Effector memory CD8-positive, alpha-beta T cell (primary cell): ENCODE data around the gene MTAP.

Source experiments
- ATAC-seq: fragments of 150-1000 bp; cut with Tn5 transposase; replicated peaks from 2 replicates; pipeline ENCODE4 v1.10.0; 2021; ENCODE audit warnings: mild to moderate bottlenecking, moderate library complexity
- DNase-seq, 3 experiments: peaks; one replicate each; pipeline ENCODE4 v3.0.0; 2021
- H3K27ac Mint-ChIP-seq, 2 donors: one replicate each; pipeline ENCODE4 v1.8.0; 2022; ENCODE audit warnings: mild to moderate bottlenecking in 2 of 2, mixed read lengths in 2 of 2, moderate library complexity in 2 of 2
- H3K27me3 Mint-ChIP-seq, 2 donors: one replicate each; pipeline ENCODE4 v1.8.0; 2022; ENCODE audit warnings: mixed read lengths in 2 of 2
- H3K36me3 Mint-ChIP-seq: one replicate; pipeline ENCODE4 v1.8.0; 2022; ENCODE audit warnings: mild to moderate bottlenecking, moderate library complexity, mixed read lengths; ENCODE audit not compliant: insufficient read depth
- H3K4me1 Mint-ChIP-seq, 2 donors: one replicate each; pipeline ENCODE4 v1.8.0; 2022; ENCODE audit warnings: low read depth in 2 of 2, mixed read lengths in 2 of 2
- H3K4me3 Mint-ChIP-seq, 2 donors: one replicate each; pipeline ENCODE4 v1.8.0; 2022; ENCODE audit warnings: mild to moderate bottlenecking in 2 of 2, mixed read lengths in 2 of 2, moderate library complexity in 2 of 2
- H3K9me3 Mint-ChIP-seq, 2 donors: one replicate each; pipeline ENCODE4 v1.8.0; 2022; ENCODE audit warnings: mixed read lengths in 2 of 2

MTAP gene

DNA sequence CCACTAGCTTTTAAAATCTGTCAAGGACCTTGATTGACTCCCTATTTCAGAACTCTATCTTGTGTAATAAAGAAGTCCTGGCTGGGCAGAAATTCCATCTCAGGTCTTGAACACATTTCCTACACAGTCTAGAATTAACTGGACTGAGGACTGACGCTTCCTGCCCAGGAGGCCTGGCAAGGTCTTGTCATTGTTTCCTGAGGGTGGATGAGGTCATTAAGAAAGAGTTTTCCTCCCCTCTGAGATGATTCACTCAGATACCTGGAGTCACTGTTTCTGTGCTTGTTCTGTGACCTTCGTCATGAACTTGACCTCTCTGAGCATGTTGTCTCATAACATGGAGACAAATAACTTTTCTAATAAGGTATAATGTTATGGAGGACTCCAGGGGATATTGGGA lies 10.0 kb downstream of the MTAP start:
- DNase-seq (no peak), ATAC-seq (no peak)
- Mint-ChIP-seq H3K27me3 (no peaks in the 10 kb centered on the region), H3K4me1 (peaks cover 5 to 13% of the 10 kb centered on the region in 2 donors), H3K27ac (peak overlapping the region in 1 of 2 donors; percentile 10), H3K4me3 (no peak overlapping the region), H3K36me3 (peaks cover 20% of the 10 kb centered on the region), H3K9me3 (no peaks in the 10 kb centered on the region)

DNA sequence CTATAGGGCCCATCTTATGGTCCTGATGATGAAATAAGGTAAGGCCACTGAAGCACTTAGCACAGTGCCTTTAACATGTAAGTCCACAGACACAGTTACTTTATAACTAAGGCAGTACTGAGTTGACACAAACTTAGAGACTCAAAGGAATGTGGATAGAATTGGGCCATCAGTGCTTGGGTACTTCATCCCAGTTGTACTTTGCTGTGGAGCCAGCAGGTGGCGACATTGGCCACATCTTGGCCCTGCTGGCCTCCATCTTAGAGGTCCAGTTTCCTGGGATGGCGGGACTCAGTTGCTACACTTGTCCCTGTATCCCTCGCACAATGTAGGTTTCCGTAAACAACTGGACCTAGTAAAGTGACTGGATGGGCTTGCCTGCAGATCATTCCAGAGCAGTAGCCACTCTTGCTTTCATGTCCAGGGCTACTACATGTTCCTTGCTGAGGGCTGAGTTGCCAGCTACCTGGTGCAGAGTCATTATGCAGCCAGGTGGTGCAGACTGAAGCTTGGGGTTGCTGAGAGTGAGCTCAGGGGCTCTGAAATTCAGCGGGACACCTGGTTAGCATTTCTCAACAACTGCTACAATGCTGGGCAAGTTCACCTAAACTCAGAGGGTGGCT lies 10.6 kb downstream of the MTAP start:
- peak overlapping the region in 1 of 2 donors; percentile 10 for H3K27ac Mint-ChIP-seq
- no peaks in the 10 kb centered on the region for H3K27me3 Mint-ChIP-seq
- peaks cover 24% of the 10 kb centered on the region for H3K36me3 Mint-ChIP-seq
- H3K4me1 Mint-ChIP-seq: peaks cover 5 to 13% of the 10 kb centered on the region in 2 donors
- H3K4me3 Mint-ChIP-seq: peak overlapping the region in 1 of 2 donors; percentile 10
- peak; percentile 77 for ATAC-seq
- no peaks in the 10 kb centered on the region for H3K9me3 Mint-ChIP-seq
- peak; percentile 62 to 73 (median 64) for DNase-seq

DNA sequence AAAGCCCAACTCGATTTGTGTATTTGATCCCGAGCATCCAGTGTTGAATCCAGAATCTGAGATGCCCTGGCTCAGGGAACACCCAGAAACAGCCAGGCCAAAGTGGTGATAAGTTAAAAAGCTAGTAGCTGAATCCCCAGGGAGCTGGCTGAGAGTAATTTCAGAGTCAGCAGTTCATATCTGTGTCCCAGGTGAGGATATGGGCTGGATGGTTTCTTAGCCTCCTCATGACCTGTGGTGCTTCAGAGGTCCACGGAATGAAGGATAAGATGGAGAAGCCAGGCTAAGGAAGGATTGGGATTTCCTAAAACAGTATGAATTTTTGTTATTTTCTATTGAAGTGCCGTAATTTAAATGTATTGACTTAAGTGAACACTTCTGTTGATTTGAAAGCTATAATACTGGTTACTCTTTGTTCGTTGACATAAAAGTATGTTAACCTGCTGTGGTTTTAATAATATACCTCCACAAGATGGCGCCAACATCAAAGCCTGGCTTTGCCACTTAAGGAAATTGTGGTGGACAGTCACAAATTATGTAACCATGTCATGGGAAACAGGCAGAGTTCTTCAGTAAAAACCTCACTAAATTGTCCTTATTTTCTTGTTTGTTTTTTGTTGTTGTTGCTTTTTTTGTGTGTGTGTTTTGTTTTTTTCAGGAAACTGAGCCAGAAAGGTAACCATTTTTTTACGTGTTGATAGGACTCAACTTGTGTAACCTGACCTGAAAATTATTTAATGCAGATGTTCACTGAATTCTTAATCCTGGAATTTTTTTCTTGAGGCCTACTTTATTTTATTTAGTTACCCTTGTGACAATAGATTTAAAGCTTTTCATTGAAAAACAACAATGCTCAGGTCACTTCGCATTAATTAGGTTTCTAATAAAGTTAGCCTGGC lies 11.4 kb downstream of the MTAP start:
- H3K4me3 Mint-ChIP-seq: no peak overlapping the region
- H3K4me1 Mint-ChIP-seq: peaks cover 5 to 13% of the 10 kb centered on the region in 2 donors
- peak overlapping the region in 1 of 2 donors; percentile 10 for H3K27ac Mint-ChIP-seq
- H3K36me3 Mint-ChIP-seq: peaks cover 32% of the 10 kb centered on the region
- H3K27me3 Mint-ChIP-seq: no peaks in the 10 kb centered on the region
- no peaks in the 10 kb centered on the region for H3K9me3 Mint-ChIP-seq
- ATAC-seq (peak; percentile 78), DNase-seq (peak; percentile 69 to 76 (median 71))

DNA sequence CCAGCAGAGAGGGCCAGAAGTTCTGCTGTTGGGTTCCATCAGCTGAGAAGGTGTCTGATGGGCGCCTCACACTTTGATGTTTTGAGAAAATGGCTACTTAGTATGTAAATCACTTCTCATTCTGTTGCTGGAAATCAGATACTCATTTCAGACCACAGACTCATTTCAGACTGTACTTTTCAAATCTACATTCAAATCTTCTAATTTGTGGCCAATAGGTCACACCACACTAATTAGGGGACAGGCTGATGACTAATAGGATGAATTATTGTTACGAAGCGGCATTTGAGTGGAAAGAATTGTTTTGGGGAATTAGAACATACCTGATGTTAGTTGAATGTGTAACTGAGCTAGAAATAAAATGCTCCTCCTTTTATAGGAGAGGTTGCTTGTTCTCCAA lies 13.2 kb downstream of the MTAP start:
- Mint-ChIP-seq H3K9me3 (no peaks in the 10 kb centered on the region), H3K27me3 (no peaks in the 10 kb centered on the region), H3K36me3 (peaks cover 40% of the 10 kb centered on the region), H3K27ac (peak overlapping the region in 1 of 2 donors; percentile 33), H3K4me1 (peaks cover 8 to 17% of the 10 kb centered on the region in 2 donors), H3K4me3 (no peak overlapping the region)
- DNase-seq: no peak
- ATAC-seq: no peak

DNA sequence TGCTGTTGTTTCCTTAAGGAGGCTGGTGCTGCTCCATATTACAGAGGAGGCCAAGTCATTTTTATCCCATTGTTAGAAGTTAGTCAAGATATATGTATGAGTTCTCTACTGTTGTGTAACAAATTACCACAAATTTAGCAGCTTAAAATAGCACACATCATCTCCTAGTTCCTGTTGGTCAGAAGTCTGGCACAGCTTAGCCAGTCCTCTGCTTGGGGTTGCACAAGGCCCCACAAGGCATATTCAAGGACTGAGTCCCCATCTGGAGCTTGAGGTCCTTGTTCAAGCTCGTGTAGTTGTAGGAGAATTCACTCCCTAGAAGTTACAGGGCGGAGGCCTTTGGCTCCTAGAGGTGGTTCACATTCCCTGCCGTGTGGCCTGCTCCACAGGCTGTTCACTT lies 14.7 kb downstream of the MTAP start:
- no peaks in the 10 kb centered on the region for H3K27me3 Mint-ChIP-seq
- peaks cover 16 to 24% of the 10 kb centered on the region in 2 donors for H3K4me1 Mint-ChIP-seq
- peaks cover 40% of the 10 kb centered on the region for H3K36me3 Mint-ChIP-seq
- DNase-seq (no peak), ATAC-seq (no peak)
- H3K27ac Mint-ChIP-seq: peak overlapping the region in 1 of 2 donors; percentile 30
- H3K9me3 Mint-ChIP-seq: no peaks in the 10 kb centered on the region
- no peak overlapping the region for H3K4me3 Mint-ChIP-seq

DNA sequence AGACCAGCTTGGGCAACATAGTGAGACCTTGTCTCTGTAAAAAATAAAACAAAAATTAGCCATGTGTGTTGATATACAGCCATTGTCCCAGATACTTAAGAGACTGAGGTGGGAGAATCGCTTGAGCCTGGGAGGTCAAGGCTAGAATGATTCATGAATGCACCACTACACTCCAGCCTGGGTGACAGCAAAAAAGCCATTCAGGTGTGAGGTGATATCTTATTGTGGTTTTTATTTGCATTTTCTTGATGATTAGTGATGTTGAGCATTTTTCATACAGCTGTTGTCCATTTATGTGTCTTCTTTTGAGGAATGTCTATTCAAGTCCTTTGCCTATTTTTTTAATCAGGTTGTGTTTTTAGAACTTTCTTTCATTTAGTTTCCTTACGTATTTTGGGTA lies 23.2 kb downstream of the MTAP start:
- H3K4me1 Mint-ChIP-seq: peaks cover 19% of the 10 kb centered on the region in 2 donors
- DNase-seq: no peak
- H3K9me3 Mint-ChIP-seq: no peaks in the 10 kb centered on the region
- H3K27me3 Mint-ChIP-seq: no peaks in the 10 kb centered on the region
- ATAC-seq: no peak
- H3K36me3 Mint-ChIP-seq: peaks cover 23% of the 10 kb centered on the region
- no peak overlapping the region for H3K4me3 Mint-ChIP-seq
- peak overlapping the region in 1 of 2 donors; percentile 39 for H3K27ac Mint-ChIP-seq

DNA sequence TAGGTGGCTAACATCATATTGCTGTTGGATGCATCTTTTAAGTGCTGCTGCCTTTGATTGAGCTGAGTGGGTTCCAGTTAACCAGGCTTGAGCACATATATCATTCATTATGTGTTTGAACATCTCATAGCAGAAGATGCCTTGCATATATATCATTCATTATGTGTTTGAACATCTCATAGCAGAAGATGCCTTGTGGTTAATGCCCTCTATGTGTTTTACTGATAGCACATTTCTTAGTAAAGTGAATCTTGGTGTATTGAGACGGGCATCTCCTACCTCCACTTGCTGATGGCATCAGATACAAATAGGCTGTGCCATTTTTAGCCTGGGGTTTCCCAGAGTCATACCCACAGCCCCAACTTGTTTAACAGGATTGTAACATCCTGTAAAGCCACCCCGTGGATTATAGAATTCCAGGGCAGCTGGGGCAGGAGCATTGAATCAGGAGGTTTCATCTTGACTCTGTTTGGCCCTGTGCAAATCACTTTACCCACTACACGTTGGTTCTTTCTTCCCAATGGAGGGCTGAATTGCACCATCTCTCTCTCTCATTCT lies 26.5 kb downstream of the MTAP start:
- Mint-ChIP-seq H3K4me3 (no peak overlapping the region), H3K27me3 (no peaks in the 10 kb centered on the region), H3K4me1 (peaks cover 15 to 20% of the 10 kb centered on the region in 2 donors), H3K27ac (peak overlapping the region in 1 of 2 donors; percentile 39), H3K9me3 (no peaks in the 10 kb centered on the region), H3K36me3 (peaks cover 22% of the 10 kb centered on the region)
- DNase-seq (no peak), ATAC-seq (no peak)

DNA sequence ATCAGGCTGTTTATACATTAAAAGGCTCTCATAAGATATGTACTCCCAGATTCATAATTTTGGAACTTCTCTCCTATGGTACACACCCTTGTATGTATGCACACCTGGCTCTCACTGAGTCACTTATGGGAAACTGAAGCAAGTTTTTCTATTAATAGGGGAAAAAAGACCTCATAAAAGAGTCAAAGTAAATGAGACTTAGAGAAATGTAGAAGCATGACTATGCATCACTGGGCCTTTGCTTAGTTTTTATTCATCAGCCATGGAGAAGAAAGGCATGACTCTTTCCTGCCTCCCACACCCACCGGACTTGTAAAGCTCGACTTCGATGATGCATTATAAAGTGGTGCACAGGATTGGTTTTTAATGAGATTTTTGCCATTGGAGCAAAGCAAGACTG lies 28.2 kb downstream of the MTAP start:
- Mint-ChIP-seq H3K4me1 (peaks cover 10 to 12% of the 10 kb centered on the region in 2 donors), H3K36me3 (peaks cover 22% of the 10 kb centered on the region), H3K9me3 (no peaks in the 10 kb centered on the region), H3K27ac (no peak overlapping the region), H3K4me3 (no peak overlapping the region), H3K27me3 (no peaks in the 10 kb centered on the region)
- ATAC-seq (no peak), DNase-seq (no peak)

DNA sequence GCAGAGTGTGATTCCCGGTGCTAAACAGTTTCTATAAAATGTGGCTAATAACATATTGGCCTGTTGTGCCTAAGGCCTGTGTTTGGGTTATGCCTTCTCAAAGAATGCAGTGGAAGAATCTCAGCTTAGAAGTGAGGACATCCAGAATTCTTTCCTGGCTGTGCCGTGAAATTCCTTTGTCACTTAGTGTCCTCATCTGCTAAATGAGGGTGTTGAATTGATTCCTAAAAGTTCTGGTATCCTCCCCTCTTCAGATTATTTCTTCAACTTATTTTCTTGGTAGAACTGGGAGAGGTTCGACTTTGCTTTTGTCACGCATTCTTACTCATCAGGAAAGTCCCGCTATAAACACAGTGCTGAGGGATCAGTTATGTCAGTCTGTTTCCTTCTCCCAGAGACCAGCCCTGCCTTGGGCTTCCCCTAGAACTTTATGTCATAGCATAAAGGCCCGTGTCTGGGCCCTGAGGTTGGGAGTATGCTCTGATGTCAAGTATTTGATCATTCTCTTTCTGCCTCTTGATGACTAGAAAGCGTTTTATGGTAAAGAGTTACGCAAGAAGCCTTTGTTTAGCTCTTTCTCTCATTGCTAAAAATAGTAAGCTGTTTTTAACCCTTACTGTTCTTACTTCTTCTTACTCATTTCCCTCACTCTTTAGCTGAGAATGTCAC lies 29.5 kb downstream of the MTAP start:
- Mint-ChIP-seq H3K4me1 (peaks cover 9 to 11% of the 10 kb centered on the region in 2 donors), H3K4me3 (no peak overlapping the region), H3K9me3 (no peaks in the 10 kb centered on the region), H3K27ac (peak overlapping the region in 1 of 2 donors; percentile 1), H3K27me3 (no peaks in the 10 kb centered on the region), H3K36me3 (peaks cover 22% of the 10 kb centered on the region)
- DNase-seq (no peak), ATAC-seq (no peak)

DNA sequence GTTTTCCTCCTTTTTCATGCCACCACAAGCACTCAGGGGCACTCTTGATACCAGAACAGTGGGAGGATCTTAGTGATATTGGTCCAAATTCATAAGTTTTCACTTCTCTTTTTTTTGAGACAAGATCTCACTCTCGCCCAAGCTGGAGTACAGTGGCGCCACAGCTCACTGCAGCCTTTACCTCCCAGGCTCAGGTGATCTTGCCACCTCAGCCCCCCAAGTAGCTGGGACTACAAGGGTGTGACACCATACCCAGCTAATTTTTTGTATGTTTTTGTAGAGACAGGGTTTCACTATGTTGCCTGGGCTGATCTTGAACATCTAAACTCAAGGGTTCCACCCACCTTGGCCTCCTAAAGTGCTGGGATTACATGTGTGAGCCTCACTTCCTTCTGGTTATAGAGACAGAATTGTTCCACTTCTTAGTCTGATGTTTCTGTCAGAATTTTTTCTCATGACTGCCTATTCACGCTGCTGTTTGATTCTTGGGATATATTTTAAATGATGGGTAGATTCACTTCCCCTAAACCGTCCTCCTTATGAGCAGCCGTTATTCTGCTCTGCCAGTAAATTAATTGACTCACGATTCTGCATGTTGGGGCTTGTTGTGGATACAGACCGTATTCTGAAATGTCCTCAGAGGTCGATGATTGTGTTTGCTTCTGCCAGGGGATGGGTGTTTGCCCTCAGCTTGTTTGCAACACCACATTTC lies 30.8 kb downstream of the MTAP start:
- peaks cover 11 to 12% of the 10 kb centered on the region in 2 donors for H3K4me1 Mint-ChIP-seq
- H3K27ac Mint-ChIP-seq: no peak overlapping the region
- DNase-seq: no peak

DNA sequence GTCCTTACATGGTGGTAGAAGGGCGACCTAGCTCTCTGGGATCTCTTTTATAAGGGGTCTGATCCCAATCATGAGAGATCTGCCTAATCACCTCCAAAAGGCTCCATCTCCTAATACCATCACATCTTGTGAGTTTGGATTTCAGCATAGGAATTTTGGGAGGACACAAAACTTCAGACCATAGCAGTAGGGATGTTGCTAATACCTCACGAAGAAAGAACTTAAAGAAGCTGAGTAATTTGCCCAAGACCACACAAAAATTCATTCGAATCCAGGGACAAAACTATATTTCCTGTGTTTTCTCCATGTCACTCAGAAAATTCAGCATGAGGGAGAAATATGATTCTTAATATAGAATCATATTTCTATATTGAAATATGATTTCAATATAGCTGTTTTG lies 32.7 kb downstream of the MTAP start:
- Mint-ChIP-seq H3K4me1 (peaks cover 11 to 12% of the 10 kb centered on the region in 2 donors), H3K9me3 (no peaks in the 10 kb centered on the region), H3K27ac (no peak overlapping the region), H3K27me3 (no peaks in the 10 kb centered on the region), H3K36me3 (peaks cover 16% of the 10 kb centered on the region), H3K4me3 (no peak overlapping the region)
- no peak for ATAC-seq
- DNase-seq: no peak

More for the DNA sequence above, 30.8 kb downstream of the MTAP start:
- ATAC-seq: peak; percentile 19
- no peaks in the 10 kb centered on the region for H3K9me3 Mint-ChIP-seq
- no peak overlapping the region for H3K4me3 Mint-ChIP-seq
- no peaks in the 10 kb centered on the region for H3K27me3 Mint-ChIP-seq
- H3K36me3 Mint-ChIP-seq: peaks cover 19% of the 10 kb centered on the region

DNA sequence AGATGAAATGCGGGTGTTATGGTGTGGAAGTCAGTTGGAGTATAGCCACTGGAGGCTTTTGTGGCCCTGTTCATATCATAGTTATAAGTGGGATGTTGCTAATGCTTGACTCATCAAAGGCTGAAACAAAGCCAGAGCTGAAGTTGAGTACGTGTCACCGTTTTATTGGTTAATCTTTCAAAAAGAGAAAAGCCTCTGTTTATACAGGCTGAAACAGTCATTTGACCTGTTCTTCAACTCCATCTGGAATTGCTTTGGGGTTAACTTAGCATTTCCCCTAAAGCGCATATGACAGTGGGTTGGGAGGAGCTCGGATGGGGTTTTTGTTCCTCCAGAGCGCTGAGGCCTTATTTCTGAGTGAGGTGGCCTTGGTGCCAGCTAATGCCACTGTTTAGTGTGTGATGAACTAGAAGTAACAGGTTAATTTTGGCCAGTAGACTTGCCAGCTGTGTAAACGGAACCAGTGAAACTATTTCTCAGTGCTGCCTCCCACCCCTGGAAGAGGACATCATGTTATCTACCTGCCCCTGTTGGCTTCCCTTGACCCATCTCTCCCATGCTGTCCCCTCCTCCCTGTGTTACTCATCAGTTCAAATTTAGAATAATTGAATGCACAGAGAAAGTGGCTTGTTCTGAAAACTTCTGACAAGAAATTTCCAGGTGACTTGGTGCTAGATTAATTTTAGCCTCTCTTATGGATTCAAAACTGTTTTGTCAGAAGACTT lies 34.2 kb downstream of the MTAP start:
- no peak for ATAC-seq
- Mint-ChIP-seq H3K4me1 (peaks cover 8 to 12% of the 10 kb centered on the region in 2 donors), H3K36me3 (peaks cover 23% of the 10 kb centered on the region)

More for the DNA sequence above, 34.2 kb downstream of the MTAP start:
- Mint-ChIP-seq H3K4me3 (no peak overlapping the region), H3K27ac (peak overlapping the region in 1 of 2 donors; percentile 11), H3K27me3 (no peaks in the 10 kb centered on the region), H3K9me3 (no peaks in the 10 kb centered on the region)
- DNase-seq: no peak
